Endodermal cell (in vitro differentiated cells): ENCODE measurements around the gene TTC34. TPM values are rescaled to one million over a fixed set of nuclear protein-coding genes. Genes with fewer than 3 reads are reported as not detected.
"Not testable (repeated sequence)": the region's sequence is repeated elsewhere in the genome, so short reads cannot be mapped to it uniquely, and the experiment has no call there.

Source experiments
- DNase-seq: peaks from one replicate; pipeline ENCODE4 v3.0.0-alpha.2; 2017
- H3K27ac ChIP-seq: 2 replicates; pipeline ENCODE4 v1.5.1; 2013; ENCODE audit warnings: mild to moderate bottlenecking, low read depth, low read length, moderate library complexity
- H3K27me3 ChIP-seq: 2 replicates; pipeline ENCODE4 v1.6.1; 2013; ENCODE audit warnings: mild to moderate bottlenecking, low read length, moderate library complexity; ENCODE audit not compliant: insufficient read depth, control insufficient read depth, poor library complexity, severe bottlenecking
- H3K36me3 ChIP-seq: 2 replicates; pipeline ENCODE4 v1.7.0; 2013; ENCODE audit warnings: mild to moderate bottlenecking, low read length, moderate library complexity; ENCODE audit not compliant: control insufficient read depth, insufficient read depth
- H3K4me1 ChIP-seq: one replicate; pipeline ENCODE4 v1.7.0; 2013; ENCODE audit warnings: low read length; ENCODE audit not compliant: control insufficient read depth, insufficient read depth
- H3K4me3 ChIP-seq: 2 replicates; pipeline ENCODE4 v1.5.1; 2013; ENCODE audit warnings: mild to moderate bottlenecking, low read length, moderate library complexity
- H3K9ac ChIP-seq: 2 replicates; pipeline ENCODE4 v1.6.1; 2013; ENCODE audit warnings: mild to moderate bottlenecking, low read length, moderate library complexity; ENCODE audit not compliant: poor library complexity, severe bottlenecking; ENCODE audit errors: extremely low read depth
- H3K9me3 ChIP-seq: 2 replicates; pipeline ENCODE4 v1.6.1; 2013; ENCODE audit warnings: mild to moderate bottlenecking, low read length, moderate library complexity; ENCODE audit not compliant: control insufficient read depth
- H3K27ac Mint-ChIP-seq: 2 replicates; pipeline ENCODE4 v1.8.0; 2020; ENCODE audit warnings: mixed read lengths
- H3K27me3 Mint-ChIP-seq: 2 replicates; pipeline ENCODE4 v1.8.0; 2021; ENCODE audit warnings: mild to moderate bottlenecking, mixed read lengths; ENCODE audit not compliant: insufficient read depth
- H3K36me3 Mint-ChIP-seq: 2 replicates; pipeline ENCODE4 v1.8.0; 2020; ENCODE audit warnings: low read depth, mixed read lengths
- H3K4me1 Mint-ChIP-seq: 2 replicates; pipeline ENCODE4 v1.8.0; 2020; ENCODE audit warnings: mixed read lengths
- H3K4me3 Mint-ChIP-seq: 2 replicates; pipeline ENCODE4 v1.8.0; 2020; ENCODE audit warnings: mild to moderate bottlenecking, moderate library complexity, mixed read lengths
- H3K9me3 Mint-ChIP-seq: 2 replicates; pipeline ENCODE4 v1.8.0; 2020; ENCODE audit warnings: mild to moderate bottlenecking, mixed read lengths
- WGBS, 2 experiments: methylation state at CpG; one replicate each; pipeline versions ENCODE4 v1.1.5 to v1.1.7; 2013; ENCODE audit warnings: missing lambda C conversion rate in 2 of 2, mixed read lengths in 1 of 2; ENCODE audit not compliant: insufficient coverage in 1 of 2, insufficient read length in 1 of 2; 5-methylcytosine and 5-hydroxymethylcytosine counted together
- total RNA-seq, 2 donors: library from RNA; stranded (reverse); fragmentation: NEBNext Ultra II Directional in 1 of 2; extraction: Animal tissue kit (Norgen Biotek cat#: 25700) in 1 of 2; gene quantifications; 2 replicates in 1 of 2; 3 replicates in 1 of 2; pipeline ENCODE4 v1.2.1, GENCODE V29; 2021

Gene TTC34
- total RNA-seq, 2 donors from 2014 or later: 2.4 to 3.1 TPM

GRCh38 chr1:2759433-2759832 is 42.1 kb downstream of the TTC34 start:
- not testable (repeated sequence) for H3K27ac Mint-ChIP-seq, H3K4me3 Mint-ChIP-seq
- 63 to 73% methylated on average over 4 to 6 of the region's 13 CpGs for WGBS, 2 experiments

GRCh38 chr1:2757519-2757918 is 44.0 kb downstream of the TTC34 start:
- not testable (repeated sequence) for H3K9me3 ChIP-seq, H3K27me3 ChIP-seq, H3K27me3 Mint-ChIP-seq, H3K9ac ChIP-seq, H3K4me3 ChIP-seq, H3K36me3 ChIP-seq, H3K9me3 Mint-ChIP-seq, H3K36me3 Mint-ChIP-seq, H3K4me3 Mint-ChIP-seq, H3K27ac ChIP-seq, H3K4me1 ChIP-seq, H3K4me1 Mint-ChIP-seq, H3K27ac Mint-ChIP-seq, DNase-seq
- 45% methylated on average over 2 of the region's 13 CpGs; no CpG with 5 or more reads in 1 of the 2 experiments for WGBS, 2 experiments

More at GRCh38 chr1:2759433-2759832, 42.1 kb downstream of the TTC34 start:
- not testable (repeated sequence) for H3K4me1 ChIP-seq, H3K27me3 ChIP-seq, H3K27me3 Mint-ChIP-seq, H3K27ac ChIP-seq, H3K4me3 ChIP-seq, H3K9me3 Mint-ChIP-seq, H3K4me1 Mint-ChIP-seq, H3K36me3 ChIP-seq, H3K36me3 Mint-ChIP-seq, H3K9me3 ChIP-seq, H3K9ac ChIP-seq, DNase-seq

- not testable (repeated sequence) for H3K27ac Mint-ChIP-seq, H3K4me1 ChIP-seq, H3K36me3 Mint-ChIP-seq, H3K27me3 Mint-ChIP-seq, H3K36me3 ChIP-seq, H3K4me3 Mint-ChIP-seq, H3K9ac ChIP-seq, H3K27ac ChIP-seq, H3K9me3 ChIP-seq, H3K4me1 Mint-ChIP-seq, H3K4me3 ChIP-seq, H3K27me3 ChIP-seq, H3K9me3 Mint-ChIP-seq, DNase-seq
- 68% methylated on average over 8 of the region's 14 CpGs; no CpG with 5 or more reads in 1 of the 2 experiments for whole genome bisulfite sequencing, 2 experiments
Measured at GRCh38 chr1:2755426-2755825, 46.1 kb downstream of the TTC34 start.

- H3K27ac ChIP-seq, H3K27me3 Mint-ChIP-seq, H3K4me1 Mint-ChIP-seq, H3K9ac ChIP-seq, H3K36me3 ChIP-seq, H3K36me3 Mint-ChIP-seq, H3K27me3 ChIP-seq, DNase-seq, H3K9me3 Mint-ChIP-seq, H3K4me3 Mint-ChIP-seq, H3K27ac Mint-ChIP-seq, H3K4me3 ChIP-seq, H3K9me3 ChIP-seq, H3K4me1 ChIP-seq: not testable (repeated sequence)
- 87% methylated on average over 3 of the region's 10 CpGs; no CpG with 5 or more reads in 1 of the 2 experiments for WGBS, 2 experiments
Measured at GRCh38 chr1:2754597-2754996, 46.9 kb downstream of the TTC34 start.

GRCh38 chr1:2752503-2752902 is 49.0 kb downstream of the TTC34 start:
- 0 to 23% methylated on average over 1 to 5 of the region's 8 CpGs for WGBS, 2 experiments
- not testable (repeated sequence) for H3K9ac ChIP-seq, H3K27me3 Mint-ChIP-seq, H3K4me3 ChIP-seq, H3K9me3 Mint-ChIP-seq, H3K9me3 ChIP-seq, H3K27ac ChIP-seq, H3K4me1 ChIP-seq, H3K4me3 Mint-ChIP-seq, H3K4me1 Mint-ChIP-seq, DNase-seq, H3K27ac Mint-ChIP-seq, H3K36me3 ChIP-seq, H3K36me3 Mint-ChIP-seq, H3K27me3 ChIP-seq

- H3K4me1 Mint-ChIP-seq, H3K36me3 Mint-ChIP-seq, H3K4me3 Mint-ChIP-seq, H3K9ac ChIP-seq, H3K9me3 ChIP-seq, H3K9me3 Mint-ChIP-seq, H3K27me3 ChIP-seq, DNase-seq, H3K27ac ChIP-seq, H3K27me3 Mint-ChIP-seq, H3K36me3 ChIP-seq, H3K4me1 ChIP-seq, H3K4me3 ChIP-seq, H3K27ac Mint-ChIP-seq: not testable (repeated sequence)
- WGBS, 2 experiments: 64 to 67% methylated on average over 3 to 12 of the region's 13 CpGs
Measured at GRCh38 chr1:2751866-2752265, 49.6 kb downstream of the TTC34 start.

- not testable (repeated sequence) for DNase-seq, H3K27me3 Mint-ChIP-seq
Measured at GRCh38 chr1:2750766-2751730, 50.4 kb downstream of the TTC34 start.

More at GRCh38 chr1:2750766-2751730, 50.4 kb downstream of the TTC34 start:
- H3K9ac ChIP-seq, H3K9me3 Mint-ChIP-seq, H3K27me3 ChIP-seq, H3K4me1 ChIP-seq, H3K27ac Mint-ChIP-seq, H3K36me3 ChIP-seq, H3K36me3 Mint-ChIP-seq, H3K27ac ChIP-seq, H3K9me3 ChIP-seq, H3K4me3 Mint-ChIP-seq, H3K4me1 Mint-ChIP-seq, H3K4me3 ChIP-seq: not testable (repeated sequence)
- WGBS, 2 experiments: 50% methylated on average over 19 of the region's 27 CpGs; no CpG with 5 or more reads in 1 of the 2 experiments
